GM18511 (cell line): Measurements from ENCODE around the gene MED9.

Experiments used
- ATAC-seq: cut with Tn5 transposase; IDR thresholded peaks from one replicate; pipeline ENCODE4 v1.9.1; 2021; ENCODE audit warnings: mild to moderate bottlenecking, moderate library complexity; ENCODE audit not compliant: unreplicated experiment

MED9 gene

DNA sequence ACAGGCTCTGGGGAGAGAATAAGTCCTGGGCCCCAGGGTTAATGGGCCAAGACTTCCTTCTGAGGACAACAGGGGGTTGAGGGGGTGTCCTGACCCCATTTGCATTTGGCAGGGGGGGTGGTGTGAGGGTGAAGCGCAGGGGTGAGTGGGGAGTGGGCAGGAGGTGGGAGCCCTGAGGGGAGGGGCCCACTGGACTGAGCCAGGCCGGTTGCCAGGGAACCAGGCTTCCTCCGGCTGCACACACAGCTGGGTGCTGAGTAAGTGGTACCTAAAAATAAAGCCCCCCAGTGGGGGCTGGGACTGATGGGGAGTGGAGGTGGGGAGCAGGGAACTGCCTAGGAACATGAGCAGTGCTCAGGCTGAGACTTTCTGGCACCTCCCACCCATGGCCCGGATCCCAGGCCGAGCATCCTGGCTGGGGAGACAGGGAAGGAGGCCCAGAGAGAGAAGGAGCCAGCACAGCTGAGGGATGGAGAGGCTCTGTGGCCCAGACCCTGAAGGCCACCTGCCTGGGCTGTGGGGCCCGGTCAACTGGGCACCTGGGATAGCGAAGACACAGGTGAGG lies 26.8 kb downstream of the MED9 start:
- no peak for ATAC-seq

GRCh38 chr17:17504341-17505140 lies 27.7 kb downstream of the MED9 start:
- ATAC-seq = no peak

DNA sequence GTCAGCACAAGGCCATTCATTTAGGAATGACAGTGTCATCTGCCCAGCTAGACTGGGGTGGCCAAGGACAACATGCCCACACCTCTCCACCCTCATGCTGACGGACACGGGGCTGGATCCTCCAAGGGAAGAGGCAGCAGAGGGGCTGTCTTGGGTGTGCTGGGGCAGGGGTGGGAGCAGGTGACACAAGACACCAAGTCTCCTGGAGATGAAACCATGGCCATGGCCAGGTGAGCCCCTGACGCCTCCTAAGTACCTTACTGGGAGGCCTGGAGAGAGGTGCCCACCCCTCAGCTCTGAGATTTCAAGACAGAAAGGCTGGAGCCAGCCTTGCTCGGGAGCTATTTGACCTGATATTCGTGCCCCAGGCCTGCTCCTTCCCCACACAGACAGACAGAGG lies 28.4 kb downstream of the MED9 start:
- no peak for ATAC-seq

DNA sequence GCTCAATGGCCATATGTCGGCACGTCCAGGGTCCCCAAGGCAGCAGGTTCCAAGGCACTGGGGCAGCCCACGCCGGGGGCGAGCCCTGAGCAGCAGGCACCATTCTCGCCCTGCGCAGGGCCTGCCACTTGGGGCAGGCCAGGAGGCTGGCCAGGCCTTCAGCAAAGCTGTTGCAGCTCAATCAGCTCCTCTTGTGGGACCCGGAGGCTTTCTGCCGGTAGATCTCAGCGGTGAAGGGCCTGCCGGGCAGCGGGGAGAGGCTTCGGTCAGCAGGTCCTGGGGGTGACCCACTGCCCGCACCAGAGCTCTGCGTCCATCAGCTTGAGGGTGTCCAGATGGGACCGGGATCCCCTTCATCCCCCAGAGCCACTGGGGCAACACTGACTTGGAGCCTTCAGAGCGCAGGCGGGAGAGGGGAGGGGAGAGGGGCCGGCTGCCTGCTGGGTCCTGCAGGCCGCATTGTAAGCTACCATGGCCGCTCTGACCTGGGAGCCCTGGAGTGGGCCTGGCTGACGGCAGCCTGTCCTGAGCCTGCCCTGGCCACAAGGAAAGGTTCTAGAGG lies 28.9 kb downstream of the MED9 start:
- no peak for ATAC-seq

DNA sequence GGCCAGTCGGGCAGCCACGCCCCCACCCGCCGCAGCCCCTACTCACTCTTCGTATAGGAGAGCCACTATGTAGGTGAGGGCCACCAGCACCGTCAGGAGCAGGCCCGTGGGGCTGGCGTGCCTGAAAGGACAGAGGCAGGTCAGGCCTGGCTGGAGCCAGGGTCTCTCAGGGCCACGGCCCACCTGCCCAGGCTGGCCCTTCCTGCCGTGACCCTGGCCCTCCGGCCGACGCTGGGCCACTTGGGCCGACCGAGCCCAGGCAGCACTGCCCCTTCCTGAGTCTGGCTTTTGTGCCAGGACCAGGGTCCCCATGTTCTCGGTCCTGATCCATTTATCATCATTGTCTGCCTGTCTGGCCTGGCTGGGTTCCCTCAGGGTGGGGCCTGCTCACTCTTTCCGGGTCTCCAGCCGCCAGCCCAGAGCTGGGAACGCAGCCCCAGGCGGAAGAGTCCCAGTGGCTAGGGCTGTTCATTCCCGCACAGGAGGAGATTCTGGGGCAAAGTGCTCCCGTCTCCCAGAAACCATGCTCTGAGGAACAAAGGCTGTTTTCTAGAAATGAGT lies 29.5 kb downstream of the MED9 start:
- no peak for ATAC-seq

DNA sequence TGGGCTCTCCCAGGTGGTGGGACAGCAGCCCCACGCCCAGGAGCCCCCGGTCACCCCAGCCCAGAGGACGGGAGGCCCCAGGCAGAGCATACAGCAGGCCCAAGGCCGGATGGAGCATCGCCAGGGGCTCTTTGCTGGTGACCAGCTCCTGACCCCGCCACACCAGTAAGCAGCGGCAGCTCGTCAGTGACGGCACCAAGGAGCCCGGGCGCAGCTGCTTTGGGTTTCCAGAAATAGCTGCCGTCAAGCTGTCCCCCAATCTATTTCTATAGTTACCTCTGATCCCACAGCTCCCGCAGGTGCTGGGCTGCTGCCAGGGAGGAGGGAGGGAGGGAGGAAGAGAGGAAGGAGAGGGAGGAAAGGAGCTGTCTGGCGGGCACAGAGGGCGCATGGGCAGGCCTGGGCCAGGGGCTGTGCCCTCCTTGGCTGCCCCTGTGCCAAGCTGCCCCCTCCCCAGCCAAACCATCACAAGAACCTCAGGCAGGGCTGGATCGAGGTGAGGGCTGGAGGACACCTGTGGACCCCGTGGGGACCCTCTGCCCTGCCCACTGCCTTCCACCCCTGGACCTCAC lies 30.2 kb downstream of the MED9 start:
- no peak for ATAC-seq

DNA sequence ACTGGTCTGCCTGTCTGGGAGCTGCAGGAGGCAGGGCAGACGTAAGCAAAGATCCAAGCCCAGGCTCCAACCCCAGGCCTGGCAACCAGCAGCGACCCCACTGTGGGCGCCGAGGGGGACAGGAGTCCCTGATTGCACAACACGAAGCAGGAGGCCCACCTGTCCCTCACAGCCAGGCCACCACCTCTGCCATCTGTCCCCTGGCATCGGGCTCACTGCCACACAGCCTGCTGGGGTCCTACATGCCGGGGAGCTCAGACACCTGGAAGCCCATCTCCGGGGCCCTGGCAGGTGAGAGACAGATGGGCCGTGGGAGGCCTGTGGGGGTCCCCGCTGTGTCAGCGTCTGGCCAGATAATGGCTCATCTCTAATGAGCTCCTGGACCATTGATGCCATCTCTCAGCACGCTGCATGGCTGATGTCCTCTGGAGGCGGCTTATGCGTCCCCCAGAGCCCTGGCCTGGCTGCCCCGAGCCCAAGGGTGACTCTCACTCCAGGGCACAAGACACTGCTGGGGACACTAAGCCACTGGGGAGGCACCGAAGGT lies 30.7 kb downstream of the MED9 start:
- ATAC-seq = no peak

DNA sequence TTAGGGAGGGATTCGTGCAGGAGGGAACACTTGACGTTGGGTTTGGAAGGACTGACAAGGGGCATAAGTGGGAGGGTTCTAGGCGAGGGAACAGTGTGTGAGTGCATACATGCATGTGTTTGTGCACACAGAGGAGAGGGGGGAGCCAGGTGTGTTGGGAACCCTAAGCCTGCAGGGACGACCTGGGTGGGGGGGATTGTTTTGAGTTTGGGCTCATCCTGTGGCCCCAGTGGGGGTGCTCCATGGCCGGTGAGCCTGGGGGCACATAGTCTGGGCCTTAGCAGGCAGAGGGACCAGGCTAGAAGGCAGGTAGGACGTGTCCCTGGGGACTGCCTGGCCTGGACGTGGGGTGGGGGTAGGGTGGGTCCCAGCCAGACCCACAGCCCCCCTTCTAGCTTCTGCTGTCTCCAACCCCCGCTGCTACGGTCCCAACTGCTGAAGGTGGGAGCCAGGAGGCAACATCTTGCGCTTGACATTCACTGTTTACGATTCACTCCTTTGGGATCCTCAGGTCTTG lies 31.3 kb downstream of the MED9 start:
- no peak for ATAC-seq

DNA sequence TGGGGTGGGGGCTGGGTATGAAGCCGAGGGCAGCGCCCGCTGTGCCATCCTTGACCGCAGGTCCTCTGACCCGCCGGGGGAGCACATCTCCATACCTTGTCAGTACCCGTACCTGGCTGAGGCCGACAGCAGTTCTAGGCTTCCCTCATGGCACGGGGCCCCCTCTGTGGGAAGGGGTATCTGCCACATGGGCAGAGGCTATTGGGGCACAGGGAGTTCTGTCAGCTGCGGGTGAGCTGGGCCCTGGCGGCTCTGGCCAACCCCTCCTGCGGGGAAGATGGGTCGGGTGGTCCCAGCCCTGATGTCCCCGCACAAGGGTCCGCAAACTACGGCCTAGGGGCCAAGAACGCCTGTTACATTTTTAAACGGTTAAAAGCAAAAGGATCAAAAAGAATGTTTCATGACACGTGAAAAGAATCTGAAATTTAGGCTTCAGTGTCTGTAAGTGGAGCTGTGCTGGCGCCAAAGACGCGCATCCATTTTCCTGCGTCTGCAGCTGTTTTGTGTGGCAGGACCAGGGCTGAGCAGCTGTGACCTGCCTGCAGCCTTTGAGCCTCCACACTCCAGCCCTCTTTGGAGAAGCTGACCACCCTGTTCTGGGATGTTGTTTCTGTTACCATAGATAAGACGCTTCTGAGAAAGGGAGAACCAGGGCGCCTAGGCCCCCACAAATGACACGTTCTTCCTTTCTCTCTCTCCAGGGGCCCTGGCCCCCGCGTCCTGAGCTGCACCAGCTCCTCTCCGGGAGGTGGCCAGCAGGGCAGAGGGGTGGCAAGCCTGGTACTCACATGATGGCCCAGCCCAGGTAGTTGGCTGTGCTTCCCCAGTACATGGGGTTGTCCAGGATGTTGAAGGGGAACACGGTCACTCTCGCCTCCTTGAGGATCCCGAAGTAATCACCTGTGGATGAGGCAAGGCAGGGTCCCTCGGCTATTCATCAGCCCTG lies 32.1 kb downstream of the MED9 start:
- ATAC-seq = no peak

- no peak for ATAC-seq
These were observed 33.0 kb downstream of the MED9 start for GRCh38 chr17:17509601-17510425.

DNA sequence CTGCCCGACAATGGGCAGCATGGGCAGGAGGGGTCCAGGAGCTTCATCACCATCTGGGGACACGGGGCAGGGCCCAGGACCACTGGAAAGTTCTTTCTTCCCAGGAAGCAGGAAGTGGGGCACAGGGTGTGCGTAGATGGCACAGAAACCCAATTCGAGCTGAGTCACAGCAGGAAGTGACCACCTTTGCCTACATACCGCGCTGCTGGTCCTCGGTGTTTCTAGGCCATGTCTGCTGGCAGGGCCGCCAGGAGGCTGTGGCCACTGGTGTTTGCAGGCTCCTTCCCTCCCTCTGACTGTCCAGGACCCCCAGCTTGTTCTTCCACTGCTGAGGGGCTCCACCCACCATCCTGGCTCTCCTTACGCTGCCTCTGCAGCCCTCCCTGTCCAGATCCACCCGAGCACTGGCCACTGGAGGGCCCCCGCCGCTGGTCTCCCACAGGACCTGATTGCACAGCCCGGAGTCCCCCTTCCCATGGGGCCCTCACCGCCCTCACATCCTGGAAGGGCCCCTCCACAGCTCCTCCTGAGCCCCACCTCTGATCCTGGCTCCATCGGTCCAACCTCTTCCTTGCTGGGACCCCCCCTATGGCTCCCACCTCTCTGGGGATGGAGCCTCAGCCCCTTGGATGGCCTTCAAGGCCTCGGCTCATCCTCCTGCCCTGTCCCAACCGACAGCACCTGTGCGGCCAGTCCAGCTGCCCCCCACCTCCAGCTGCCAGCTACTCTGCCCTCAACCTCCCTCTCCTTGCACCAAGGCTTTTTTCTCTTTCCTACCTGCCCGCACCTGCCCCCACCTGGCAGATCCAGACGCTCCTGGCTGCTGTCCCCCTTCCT lies 33.9 kb downstream of the MED9 start:
- ATAC-seq = no peak

- ATAC-seq = no peak
These were observed 34.5 kb downstream of the MED9 start for GRCh38 chr17:17511293-17511741.

DNA sequence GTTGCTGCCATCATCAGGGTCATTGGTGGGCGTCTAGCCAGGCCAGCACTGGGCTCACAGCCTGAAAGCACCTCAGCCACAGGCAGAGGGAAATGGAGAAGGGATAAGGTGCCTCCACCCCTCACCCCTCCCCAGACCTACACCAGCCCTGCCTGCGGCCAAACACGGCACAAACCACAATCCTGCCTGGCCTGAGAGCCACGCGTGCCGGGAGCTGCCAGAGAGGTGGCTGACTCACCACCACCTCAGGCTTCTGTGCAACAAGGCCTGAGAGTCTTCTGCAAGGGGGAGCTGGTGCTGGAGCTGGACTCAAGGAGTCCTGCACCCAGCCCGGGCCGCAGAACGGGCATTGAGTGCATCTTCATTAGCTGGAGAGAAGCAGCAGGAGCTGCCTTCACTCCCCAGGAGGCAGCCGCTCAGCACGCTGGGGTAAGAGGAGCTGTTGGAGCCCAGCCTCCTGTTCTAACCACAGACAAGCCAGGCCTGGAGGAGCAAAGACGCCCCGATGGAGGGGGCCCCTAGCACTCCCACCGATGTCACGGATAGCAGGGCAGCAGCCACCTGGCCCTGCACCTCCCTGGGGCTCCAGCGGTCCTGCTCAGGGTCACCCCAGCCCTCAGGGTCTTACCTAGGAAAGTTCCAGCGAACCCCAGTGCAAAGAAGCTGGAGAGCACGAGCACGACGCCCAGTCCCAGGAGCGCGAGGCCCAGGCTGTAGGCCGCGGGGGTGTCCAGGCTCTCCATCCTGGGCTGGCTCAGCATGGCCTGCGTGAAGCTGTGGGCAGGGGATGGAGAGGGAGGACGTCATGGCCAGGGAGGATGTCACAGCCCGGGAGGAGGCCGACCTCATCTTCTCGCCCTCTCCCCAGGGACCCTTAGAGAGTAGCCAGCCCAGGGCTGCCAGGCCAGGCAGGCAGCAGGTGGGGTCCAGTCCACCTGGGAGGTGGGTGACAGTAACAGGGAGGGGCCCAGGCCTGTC lies 35.4 kb downstream of the MED9 start:
- ATAC-seq = no peak

- no peak for ATAC-seq
These were observed 36.1 kb downstream of the MED9 start for GRCh38 chr17:17512866-17513265.

DNA sequence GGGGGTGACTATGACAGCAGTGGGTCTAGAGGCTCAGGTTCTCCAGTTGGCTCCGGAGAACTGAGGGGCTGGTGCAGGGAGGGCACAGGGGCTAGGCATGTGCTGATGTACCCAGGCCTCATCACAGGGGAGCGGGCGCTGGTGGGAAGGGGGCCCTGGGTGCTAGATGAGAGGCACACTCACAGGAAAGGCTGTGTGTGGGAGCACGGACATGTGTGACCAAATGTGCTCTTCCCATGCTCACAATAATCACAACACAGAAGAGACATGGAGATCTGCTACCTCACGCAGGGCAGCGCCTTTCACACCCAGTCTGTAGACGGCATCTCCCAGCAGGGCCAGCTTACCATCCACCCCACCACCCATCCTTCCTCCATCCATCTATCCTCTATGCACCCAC lies 36.8 kb downstream of the MED9 start:
- ATAC-seq = no peak

- no peak for ATAC-seq
These were observed 37.7 kb downstream of the MED9 start for GRCh38 chr17:17514361-17514992.
